ENCODE results near the gene HMGXB3.

DNA sequence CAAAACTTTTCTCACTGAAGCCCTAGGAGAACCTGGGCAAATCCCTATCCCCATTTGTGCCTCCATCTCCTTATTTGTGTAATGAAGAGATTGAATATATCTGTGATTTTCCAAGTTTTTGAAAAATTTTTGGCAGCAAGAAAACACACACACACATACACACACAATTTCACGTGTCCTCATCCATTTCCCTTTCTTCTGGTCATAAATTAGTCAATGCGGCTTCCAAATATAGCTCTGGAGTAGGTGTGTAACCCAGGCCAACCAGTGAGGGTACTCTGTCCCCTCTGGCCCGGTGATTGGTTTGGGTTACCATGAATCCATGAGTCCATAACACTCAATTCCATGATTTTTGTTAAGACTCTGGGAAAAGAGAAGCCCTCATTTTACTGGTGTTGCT, 73.1 kb downstream of the HMGXB3 start:
- TF ChIP-seq, protein P1, sequence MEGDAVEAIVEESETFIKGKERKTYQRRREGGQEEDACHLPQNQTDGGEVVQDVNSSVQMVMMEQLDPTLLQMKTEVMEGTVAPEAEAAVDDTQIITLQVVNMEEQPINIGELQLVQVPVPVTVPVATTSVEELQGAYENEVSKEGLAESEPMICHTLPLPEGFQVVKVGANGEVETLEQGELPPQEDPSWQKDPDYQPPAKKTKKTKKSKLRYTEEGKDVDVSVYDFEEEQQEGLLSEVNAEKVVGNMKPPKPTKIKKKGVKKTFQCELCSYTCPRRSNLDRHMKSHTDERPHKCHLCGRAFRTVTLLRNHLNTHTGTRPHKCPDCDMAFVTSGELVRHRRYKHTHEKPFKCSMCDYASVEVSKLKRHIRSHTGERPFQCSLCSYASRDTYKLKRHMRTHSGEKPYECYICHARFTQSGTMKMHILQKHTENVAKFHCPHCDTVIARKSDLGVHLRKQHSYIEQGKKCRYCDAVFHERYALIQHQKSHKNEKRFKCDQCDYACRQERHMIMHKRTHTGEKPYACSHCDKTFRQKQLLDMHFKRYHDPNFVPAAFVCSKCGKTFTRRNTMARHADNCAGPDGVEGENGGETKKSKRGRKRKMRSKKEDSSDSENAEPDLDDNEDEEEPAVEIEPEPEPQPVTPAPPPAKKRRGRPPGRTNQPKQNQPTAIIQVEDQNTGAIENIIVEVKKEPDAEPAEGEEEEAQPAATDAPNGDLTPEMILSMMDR (IDR thresholded peaks at IDR 0.05; ENCODE audit: low read length) = no peak
- TF ChIP-seq EZH2 (optimal IDR thresholded peaks at IDR 0.05; ENCODE audit: low read depth, low read length) = no peak

All from MM.1S (cell line).